Measurements from ENCODE around the gene NFATC3. TPM values are rescaled to one million over a fixed set of nuclear protein-coding genes. Genes with fewer than 3 reads are reported as not detected.

The NFATC3 gene
- total RNA-seq, 1 experiment from 2014 or later, result 33.0 TPM

- Histone ChIP-seq H3K4me1 (ENCODE audit: insufficient read depth, low read length) (no peaks in the 10 kb centered on the region), H3T11ph (ENCODE audit: low read length) (no peak overlapping the region), H2BK15ac (ENCODE audit: low read depth, low read length) (no peak overlapping the region), H4K8ac (replicated peaks; ENCODE audit: insufficient read length, low read depth, low read length) (no peak overlapping the region), H2AK5ac (ENCODE audit: insufficient read length, low read length) (no peak overlapping the region), H2BK120ac (ENCODE audit: low read depth, low read length, poor library complexity, severe bottlenecking) (no peak overlapping the region), H2BK12ac (ENCODE audit: insufficient read length, low read depth, low read length) (no peak overlapping the region), H3K27me3 (ENCODE audit: insufficient read depth, low read length) (no peaks in the 10 kb centered on the region), H3K18ac (ENCODE audit: insufficient read length, low read depth, low read length) (no peak overlapping the region), H3K4me2 (ENCODE audit: insufficient read depth, insufficient read length, low read length) (no peak overlapping the region), H3K9ac (ENCODE audit: extremely low read depth, insufficient read length, low read length) (no peak overlapping the region), H3K79me2 (ENCODE audit: insufficient read depth, low read length) (no peaks in the 10 kb centered on the region), H4K20me1 (ENCODE audit: control insufficient read depth, insufficient read depth, insufficient read length) (no peaks in the 10 kb centered on the region), H2BK5ac (ENCODE audit: insufficient read length, low read length) (no peak overlapping the region), H3K56ac (ENCODE audit: insufficient read length, low read depth, low read length) (no peak overlapping the region), H2AFZ (ENCODE audit: low read length) (no peak overlapping the region), H4K5ac (ENCODE audit: insufficient read length, low read depth, low read length) (no peak overlapping the region), H4K91ac (ENCODE audit: insufficient read length, low read depth, low read length) (no peak overlapping the region), H3K27ac (ENCODE audit: insufficient read length, low read depth, low read length) (no peak overlapping the region), H3K14ac (ENCODE audit: insufficient read depth, low read length) (no peak overlapping the region), H2BK20ac (ENCODE audit: low read depth, low read length, poor library complexity, severe bottlenecking) (no peak overlapping the region), H3K23me2 (ENCODE audit: insufficient read length, low read depth, low read length, poor library complexity, severe bottlenecking) (no peaks in the 10 kb centered on the region), H3K23ac (ENCODE audit: insufficient read length, low read depth, low read length) (no peak overlapping the region), H3K4ac (ENCODE audit: low read depth, low read length) (no peak overlapping the region), H3K9me3 (ENCODE audit: control insufficient read depth, low read depth, low read length) (no peaks in the 10 kb centered on the region), H3K79me1 (ENCODE audit: insufficient read depth, low read depth, low read length, poor library complexity, severe bottlenecking) (no peaks in the 10 kb centered on the region)
- no CpG with 5 or more reads among the region's 4 CpGs for WGBS (ENCODE audit: extremely low coverage, insufficient read length, low lambda C conversion rate)
- no peaks in the 10 kb centered on the region for H3K9me3 Mint-ChIP-seq
- H3K27ac Mint-ChIP-seq, result no peak overlapping the region
- no peak overlapping the region for H3K4me3 Mint-ChIP-seq
- peaks cover 2 to 39% (median 13%) of the 10 kb centered on the region in 3 experiments; a peak in 6 of 7 replicates for H3K36me3 Mint-ChIP-seq (ENCODE audit: insufficient read depth in 1 of 3, low read depth in 3 of 3)
- no peak for DNase-seq
- TF ChIP-seq CTCF (conservative IDR thresholded peaks at IDR 0.05), result no peak
- H3K27me3 Mint-ChIP-seq (ENCODE audit: low read depth), result no peaks in the 10 kb centered on the region
- no peaks in the 10 kb centered on the region for H3K4me1 Mint-ChIP-seq
These were observed 22.2 kb upstream of the NFATC3 start for GRCh38 chr16:68062910-68063393.
